CD4-positive, alpha-beta T cell (primary cell): ENCODE results near the gene MBOAT7. TPM values are rescaled to one million over a fixed set of nuclear protein-coding genes. Genes with fewer than 3 reads are reported as not detected.
"Not testable (repeated sequence)": the region's sequence is repeated elsewhere in the genome, so short reads cannot be mapped to it uniquely, and the experiment has no call there.

Source experiments
- ATAC-seq: fragments of 200-7000 bp; cut with Tn5 transposase; one replicate; pipeline ENCODE4 v1.10.0; 2022; ENCODE audit warnings: mild to moderate bottlenecking; ENCODE audit not compliant: poor library complexity
- CTCF ChIA-PET: fragments of 350-600 bp; sonication (Branson Sonifier 250); formaldehyde crosslinking; loops from one replicate; lab custom pipeline; 2021; ENCODE audit warnings: antibody characterized with exemption, inconsistent platforms; lab: Charles Lee
- POLR2A ChIA-PET: fragments of 350-600 bp; sonication (Branson Sonifier 250); formaldehyde crosslinking; loops from one replicate; lab custom pipeline; 2021; ENCODE audit warnings: antibody characterized with exemption, inconsistent platforms; lab: Charles Lee
- DNase-seq, 14 experiments: peaks; one replicate each; pipeline ENCODE4 v3.0.0-alpha.2; 2013 to 2020; ENCODE audit warnings: mixed read lengths in 2 of 14
- H3K27ac ChIP-seq, 2 donors: one replicate each; pipeline versions ENCODE4 v1.5.1 to v1.7.0; 2013; ENCODE audit warnings: low read length in 2 of 2, low read depth in 1 of 2, mild to moderate bottlenecking in 1 of 2
- H3K27me3 ChIP-seq, 2 experiments: 1 replicate in 1 of 2; 2 replicates in 1 of 2; pipeline versions ENCODE4 v1.6.1 to v1.7.0; 2013; ENCODE audit warnings: low read length in 2 of 2, control low read depth in 1 of 2, mild to moderate bottlenecking in 1 of 2, moderate library complexity in 1 of 2; ENCODE audit not compliant: insufficient read depth in 2 of 2, control insufficient read depth in 1 of 2
- H3K36me3 ChIP-seq: one replicate; pipeline ENCODE4 v1.6.1; 2013; ENCODE audit warnings: low read length, control low read depth; ENCODE audit not compliant: insufficient read depth
- H3K4me1 ChIP-seq: one replicate; pipeline ENCODE4 v1.6.1; 2013; ENCODE audit warnings: low read length, control low read depth; ENCODE audit not compliant: insufficient read depth
- H3K4me3 ChIP-seq: one replicate; pipeline ENCODE4 v1.5.1; 2013; ENCODE audit warnings: mild to moderate bottlenecking, low read length, moderate library complexity
- H3K9me3 ChIP-seq, 2 experiments: 1 replicate in 1 of 2; 2 replicates in 1 of 2; pipeline versions ENCODE4 v1.6.1 to v1.7.0; 2013; ENCODE audit warnings: low read length in 2 of 2, mild to moderate bottlenecking in 2 of 2, control low read depth in 1 of 2, moderate library complexity in 1 of 2; ENCODE audit not compliant: control insufficient read depth in 1 of 2, insufficient read depth in 1 of 2
- H3K27ac Mint-ChIP-seq: one replicate; pipeline ENCODE4 v1.8.0; 2020; ENCODE audit warnings: mixed read lengths
- H3K27me3 Mint-ChIP-seq: one replicate; pipeline ENCODE4 v1.8.0; 2021; ENCODE audit warnings: mixed read lengths
- H3K36me3 Mint-ChIP-seq: one replicate; pipeline ENCODE4 v1.8.0; 2021; ENCODE audit warnings: low read depth, mixed read lengths
- H3K4me1 Mint-ChIP-seq: one replicate; pipeline ENCODE4 v1.8.0; 2021; ENCODE audit warnings: low read depth, mixed read lengths
- H3K4me3 Mint-ChIP-seq: one replicate; pipeline ENCODE4 v1.8.0; 2020; ENCODE audit warnings: mild to moderate bottlenecking, mixed read lengths
- H3K9me3 Mint-ChIP-seq: one replicate; pipeline ENCODE4 v1.8.0; 2020; ENCODE audit warnings: mixed read lengths
- intact Hi-C, 2 experiments: fragments of 100-400 bp; cut with DNase I in 1 of 2; cut with micrococcal nuclease in 1 of 2; formaldehyde crosslinking; loops; one replicate each; pipeline versions ENCODE4 v1.15.1 to v1.9.0; 2023 to 2025; cut with DNase I, micrococcal nuclease
- total RNA-seq, 174 experiments: library from RNA in 2 of 174; stranded (reverse) in 2 of 174; gene quantifications; one replicate each; pipeline ENCODE4 v1.2.3 and lab custom pipeline; 2021 to 2026

MBOAT7 gene
- total RNA-seq, 2 experiments from 2014 or later: 13.7 to 18.0 TPM

DNA sequence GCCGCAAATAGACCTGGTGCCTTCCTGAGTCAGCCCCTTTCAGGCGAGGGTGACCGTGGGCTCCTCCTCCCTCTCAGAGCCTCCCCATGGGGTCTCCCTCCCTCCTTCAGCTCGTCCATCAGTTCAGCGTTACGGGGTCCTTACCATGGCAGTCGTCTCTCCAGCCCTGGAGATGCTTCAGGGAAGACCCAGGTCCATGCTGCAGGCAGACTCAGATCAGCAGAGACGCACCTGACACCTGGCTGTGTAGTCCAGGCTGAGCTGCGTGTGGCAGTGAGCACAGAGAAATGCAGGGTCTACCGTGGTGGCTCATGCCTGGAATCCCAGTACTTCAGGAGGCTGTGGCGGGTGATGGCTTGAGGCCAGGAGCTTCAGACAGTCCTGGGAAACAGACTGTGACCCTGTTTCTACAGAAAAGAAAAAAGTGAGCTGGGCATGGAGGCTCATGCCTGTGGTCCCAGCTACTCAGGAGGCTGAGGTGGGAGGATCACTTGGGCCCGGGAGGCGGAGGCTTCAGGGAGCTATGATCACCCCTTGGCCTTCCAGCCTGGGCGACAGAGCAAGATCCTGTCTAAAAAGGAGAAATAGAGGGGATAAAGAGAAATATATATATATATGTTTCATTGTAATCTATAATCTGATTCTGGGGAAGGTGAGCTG lies 34.0 kb upstream of the MBOAT7 start:
- H3K9me3 ChIP-seq, H3K27me3 ChIP-seq, H3K4me1 ChIP-seq, ATAC-seq, POLR2A ChIA-PET, H3K27ac ChIP-seq, H3K4me3 Mint-ChIP-seq, H3K27ac Mint-ChIP-seq, H3K36me3 Mint-ChIP-seq, CTCF ChIA-PET, DNase-seq, H3K36me3 ChIP-seq, H3K9me3 Mint-ChIP-seq, H3K27me3 Mint-ChIP-seq, H3K4me1 Mint-ChIP-seq: not testable (repeated sequence)
- H3K4me3 ChIP-seq: peak overlapping the region; percentile 43
- intact Hi-C loops: loop anchor here in 1 of 2 experiments (2.0 kb wide), 2 partner anchors 15 to 23 kb away; no protein-coding TSS in a partner anchor

GRCh38 chr19:54222474-54223276 lies 33.3 kb upstream of the MBOAT7 start, which contains the start of gene LILRB3:
Gene LILRB3, minus strand, starts transcription at chr19:54223007. Its CDS starts 31 bp downstream, at chr19:54222976.
- H3K9me3 ChIP-seq, H3K36me3 Mint-ChIP-seq, H3K27me3 Mint-ChIP-seq, H3K27ac ChIP-seq, H3K36me3 ChIP-seq, H3K27ac Mint-ChIP-seq, H3K4me1 ChIP-seq, CTCF ChIA-PET, POLR2A ChIA-PET, H3K9me3 Mint-ChIP-seq, H3K4me3 Mint-ChIP-seq, H3K27me3 ChIP-seq, H3K4me1 Mint-ChIP-seq: not testable (repeated sequence)
- DNase-seq (peak in 2 of 14 experiments; percentile 29 to 49), ATAC-seq (peak; percentile 34)
- H3K4me3 ChIP-seq: peak within 1 kb of the TSS; percentile 43
- intact Hi-C loops: loop anchor here in 1 of 2 experiments (2.0 kb wide), 2 partner anchors 16 to 24 kb away; no protein-coding TSS in a partner anchor

DNA sequence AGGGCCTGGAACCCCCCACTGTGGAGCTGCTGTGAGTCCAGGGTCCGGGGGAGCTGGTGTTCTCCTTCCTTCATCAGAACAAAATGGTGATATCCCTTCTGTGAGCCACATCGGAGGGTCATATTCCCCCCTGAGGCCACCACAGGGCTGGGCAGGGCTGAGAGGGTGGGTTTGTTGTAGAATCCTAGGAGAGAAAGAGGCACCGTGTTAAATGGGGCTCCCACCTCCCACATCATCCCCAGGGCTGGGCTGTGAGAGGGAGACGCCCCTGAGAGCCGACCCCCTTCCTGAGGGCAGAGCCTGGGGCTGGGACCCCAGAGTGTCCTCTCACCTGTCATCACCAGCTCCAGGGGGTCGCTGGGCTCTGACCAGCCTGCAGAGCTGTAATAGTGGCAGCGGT lies 32.6 kb upstream of the MBOAT7 start:
- H3K27me3 ChIP-seq, ATAC-seq, H3K4me3 ChIP-seq, H3K36me3 ChIP-seq, H3K4me3 Mint-ChIP-seq, H3K27ac Mint-ChIP-seq, H3K4me1 ChIP-seq, DNase-seq, CTCF ChIA-PET, H3K4me1 Mint-ChIP-seq, POLR2A ChIA-PET, H3K27me3 Mint-ChIP-seq, H3K9me3 ChIP-seq, H3K27ac ChIP-seq, H3K36me3 Mint-ChIP-seq, H3K9me3 Mint-ChIP-seq: not testable (repeated sequence)
- intact Hi-C loops: loop anchor here in 1 of 2 experiments (2.0 kb wide), 2 partner anchors 17 to 25 kb away; no protein-coding TSS in a partner anchor

GRCh38 chr19:54219702-54220101 lies 30.3 kb upstream of the MBOAT7 start:
- H3K27me3 Mint-ChIP-seq, H3K9me3 ChIP-seq, H3K4me1 Mint-ChIP-seq, H3K4me3 ChIP-seq, CTCF ChIA-PET, H3K27ac ChIP-seq, ATAC-seq, H3K4me1 ChIP-seq, POLR2A ChIA-PET, H3K36me3 Mint-ChIP-seq, DNase-seq, H3K4me3 Mint-ChIP-seq, intact Hi-C loops, H3K27ac Mint-ChIP-seq, H3K27me3 ChIP-seq, H3K9me3 Mint-ChIP-seq, H3K36me3 ChIP-seq: not testable (repeated sequence)
